ENCODE measurements around the gene EME2. TPM values are rescaled to one million over a fixed set of nuclear protein-coding genes. Genes with fewer than 3 reads are reported as not detected.

The EME2 gene
- polyA plus RNA-seq, 4 donors: 6.8 to 16.1 (median 9.6) TPM

- no peaks in the 10 kb centered on the region for H3K9me3 ChIP-seq (ENCODE audit: control insufficient read depth in 2 of 2, insufficient read depth in 1 of 2, low read depth in 1 of 2, low read length in 1 of 2)
- H3K27ac ChIP-seq (ENCODE audit: low read depth in 1 of 3, low read length in 2 of 3): no peak overlapping the region
- DNase-seq: no peak
- no peak overlapping the region for H3K4me3 ChIP-seq (ENCODE audit: low read depth in 1 of 3, low read length in 3 of 3)
- H3K36me3 ChIP-seq (ENCODE audit: control insufficient read depth in 3 of 3, insufficient read depth in 2 of 3, low read depth in 1 of 3, low read length in 3 of 3): peaks cover 3 to 88% (median 7%) of the 10 kb centered on the region in 3 donors
- 94 to 95% (median 95%) methylated on average over 14 to 15 of the region's 15 CpGs for WGBS, 3 donors
- peaks cover 0 to 11% (median 5%) of the 10 kb centered on the region in 3 donors for H3K4me1 ChIP-seq (ENCODE audit: control insufficient read depth in 3 of 3, insufficient read depth in 2 of 3, low read depth in 1 of 3, low read length in 2 of 3)
- H3K27me3 ChIP-seq (ENCODE audit: control insufficient read depth in 3 of 3, insufficient read depth in 3 of 3, low read length in 3 of 3): no peaks in the 10 kb centered on the region
- no peak for FAIRE-seq
Measured at GRCh38 chr16:1761751-1762150, 10.9 kb upstream of the EME2 start.

DNA sequence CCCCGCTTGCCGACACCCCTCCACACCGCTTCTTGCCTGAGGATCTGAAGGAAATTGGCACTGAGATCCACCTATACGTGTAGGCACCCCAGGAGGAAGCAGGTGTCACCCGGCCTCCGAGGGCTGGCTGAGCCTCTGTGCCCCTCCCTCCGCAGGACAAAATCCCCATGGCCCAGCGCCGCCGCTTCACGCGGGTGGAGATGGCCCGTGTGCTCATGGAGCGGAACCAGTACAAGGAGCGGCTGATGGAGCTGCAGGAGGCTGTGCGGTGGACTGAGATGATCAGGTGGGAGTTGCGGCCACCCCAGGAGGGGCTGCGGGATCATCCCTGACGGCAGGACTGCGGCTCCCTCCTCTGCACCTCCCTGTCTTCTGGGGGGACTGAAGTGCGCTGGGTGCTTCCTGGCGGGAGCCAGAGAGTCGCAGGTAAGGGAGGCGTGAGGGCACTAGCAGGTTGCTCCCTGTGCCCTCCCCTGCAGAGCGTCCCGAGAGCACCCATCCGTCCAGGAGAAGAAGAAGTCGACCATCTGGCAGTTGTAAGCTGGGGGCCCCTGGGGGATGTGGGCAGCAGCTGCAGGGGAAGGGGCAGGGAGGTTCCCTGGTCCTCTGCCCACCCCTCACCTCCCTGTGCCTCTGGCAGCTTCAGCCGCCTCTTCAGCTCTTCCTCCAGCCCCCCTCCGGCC lies 10.3 kb upstream of the EME2 start:
- H3K27me3 ChIP-seq (ENCODE audit: control insufficient read depth in 3 of 3, insufficient read depth in 3 of 3, low read length in 3 of 3): no peaks in the 10 kb centered on the region
- peaks cover 0 to 11% (median 4%) of the 10 kb centered on the region in 3 donors for H3K4me1 ChIP-seq (ENCODE audit: control insufficient read depth in 3 of 3, insufficient read depth in 2 of 3, low read depth in 1 of 3, low read length in 2 of 3)
- H3K27ac ChIP-seq (ENCODE audit: low read depth in 1 of 3, low read length in 2 of 3): no peak overlapping the region
- no peaks in the 10 kb centered on the region for H3K9me3 ChIP-seq (ENCODE audit: control insufficient read depth in 2 of 2, insufficient read depth in 1 of 2, low read depth in 1 of 2, low read length in 1 of 2)
- H3K36me3 ChIP-seq (ENCODE audit: control insufficient read depth in 3 of 3, insufficient read depth in 2 of 3, low read depth in 1 of 3, low read length in 3 of 3): peaks cover 3 to 92% (median 10%) of the 10 kb centered on the region in 3 donors
- 92 to 94% (median 93%) methylated on average over 24 to 30 of the region's 30 CpGs for WGBS, 3 donors
- H3K4me3 ChIP-seq (ENCODE audit: low read depth in 1 of 3, low read length in 3 of 3): no peak overlapping the region
- FAIRE-seq: no peak
- DNase-seq: no peak

GRCh38 chr16:1762879-1763520 lies 9.6 kb upstream of the EME2 start:
- peaks cover 0 to 4% (median 0%) of the 10 kb centered on the region in 3 donors for H3K4me1 ChIP-seq (ENCODE audit: control insufficient read depth in 3 of 3, insufficient read depth in 2 of 3, low read depth in 1 of 3, low read length in 2 of 3)
- FAIRE-seq (no peak), DNase-seq (no peak)
- no peaks in the 10 kb centered on the region for H3K27me3 ChIP-seq (ENCODE audit: control insufficient read depth in 3 of 3, insufficient read depth in 3 of 3, low read length in 3 of 3)
- WGBS, 3 donors: 89 to 91% (median 90%) methylated on average over 24 of the region's 24 CpGs
- peaks cover 3 to 92% (median 14%) of the 10 kb centered on the region in 3 donors for H3K36me3 ChIP-seq (ENCODE audit: control insufficient read depth in 3 of 3, insufficient read depth in 2 of 3, low read depth in 1 of 3, low read length in 3 of 3)
- H3K4me3 ChIP-seq (ENCODE audit: low read depth in 1 of 3, low read length in 3 of 3): no peak overlapping the region
- no peaks in the 10 kb centered on the region for H3K9me3 ChIP-seq (ENCODE audit: control insufficient read depth in 2 of 2, insufficient read depth in 1 of 2, low read depth in 1 of 2, low read length in 1 of 2)
- no peak overlapping the region for H3K27ac ChIP-seq (ENCODE audit: low read depth in 1 of 3, low read length in 2 of 3)

GRCh38 chr16:1763521-1764511 lies 8.8 kb upstream of the EME2 start:
- Histone ChIP-seq H3K27ac (ENCODE audit: low read depth in 1 of 3, low read length in 2 of 3) (no peak overlapping the region), H3K4me3 (ENCODE audit: low read depth in 1 of 3, low read length in 3 of 3) (no peak overlapping the region), H3K9me3 (ENCODE audit: control insufficient read depth in 2 of 2, insufficient read depth in 1 of 2, low read depth in 1 of 2, low read length in 1 of 2) (no peaks in the 10 kb centered on the region), H3K4me1 (ENCODE audit: control insufficient read depth in 3 of 3, insufficient read depth in 2 of 3, low read depth in 1 of 3, low read length in 2 of 3) (no peaks in the 10 kb centered on the region), H3K36me3 (ENCODE audit: control insufficient read depth in 3 of 3, insufficient read depth in 2 of 3, low read depth in 1 of 3, low read length in 3 of 3) (peaks cover 4 to 93% (median 14%) of the 10 kb centered on the region in 3 donors), H3K27me3 (ENCODE audit: control insufficient read depth in 3 of 3, insufficient read depth in 3 of 3, low read length in 3 of 3) (no peaks in the 10 kb centered on the region)
- FAIRE-seq: no peak
- WGBS, 3 donors: 76 to 87% (median 85%) methylated on average over 56 to 81 of the region's 81 CpGs
- DNase-seq: peak in 1 of 2 donors; percentile 48

DNA sequence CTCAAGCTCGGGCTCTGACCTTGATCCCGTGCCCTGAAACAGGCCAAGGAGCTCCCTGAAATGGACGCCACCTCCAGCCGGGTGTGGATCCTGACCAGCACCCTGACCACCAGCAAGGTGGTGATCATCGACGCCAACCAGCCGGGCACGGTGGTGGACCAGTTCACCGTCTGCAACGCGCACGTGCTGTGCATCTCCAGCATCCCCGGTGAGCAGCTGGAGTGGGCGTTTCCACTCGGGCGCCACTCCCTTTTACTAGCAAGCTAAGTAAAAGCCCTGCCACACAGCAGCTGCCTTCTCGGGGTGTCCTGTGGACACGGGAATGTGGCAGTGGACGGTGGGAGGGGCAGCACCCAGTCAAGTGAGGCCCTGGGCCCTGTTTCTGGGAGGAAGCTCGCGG lies 7.6 kb upstream of the EME2 start:
- no peaks in the 10 kb centered on the region for H3K9me3 ChIP-seq (ENCODE audit: control insufficient read depth in 2 of 2, insufficient read depth in 1 of 2, low read depth in 1 of 2, low read length in 1 of 2)
- H3K27ac ChIP-seq (ENCODE audit: low read depth in 1 of 3, low read length in 2 of 3): no peak overlapping the region
- H3K4me1 ChIP-seq (ENCODE audit: control insufficient read depth in 3 of 3, insufficient read depth in 2 of 3, low read depth in 1 of 3, low read length in 2 of 3): no peaks in the 10 kb centered on the region
- no peak for FAIRE-seq
- no peak overlapping the region for H3K4me3 ChIP-seq (ENCODE audit: low read depth in 1 of 3, low read length in 3 of 3)
- WGBS, 3 donors: 84 to 91% (median 91%) methylated on average over 21 of the region's 21 CpGs
- H3K27me3 ChIP-seq (ENCODE audit: control insufficient read depth in 3 of 3, insufficient read depth in 3 of 3, low read length in 3 of 3): no peaks in the 10 kb centered on the region
- H3K36me3 ChIP-seq (ENCODE audit: control insufficient read depth in 3 of 3, insufficient read depth in 2 of 3, low read depth in 1 of 3, low read length in 3 of 3): peaks cover 4 to 93% (median 14%) of the 10 kb centered on the region in 3 donors
- no peak for DNase-seq

- 88 to 92% (median 92%) methylated on average over 22 of the region's 22 CpGs for WGBS, 3 donors
- DNase-seq: no peak
- H3K36me3 ChIP-seq (ENCODE audit: control insufficient read depth in 3 of 3, insufficient read depth in 2 of 3, low read depth in 1 of 3, low read length in 3 of 3): peaks cover 4 to 89% (median 11%) of the 10 kb centered on the region in 3 donors
Measured at GRCh38 chr16:1765826-1766225, 6.8 kb upstream of the EME2 start.

DNA sequence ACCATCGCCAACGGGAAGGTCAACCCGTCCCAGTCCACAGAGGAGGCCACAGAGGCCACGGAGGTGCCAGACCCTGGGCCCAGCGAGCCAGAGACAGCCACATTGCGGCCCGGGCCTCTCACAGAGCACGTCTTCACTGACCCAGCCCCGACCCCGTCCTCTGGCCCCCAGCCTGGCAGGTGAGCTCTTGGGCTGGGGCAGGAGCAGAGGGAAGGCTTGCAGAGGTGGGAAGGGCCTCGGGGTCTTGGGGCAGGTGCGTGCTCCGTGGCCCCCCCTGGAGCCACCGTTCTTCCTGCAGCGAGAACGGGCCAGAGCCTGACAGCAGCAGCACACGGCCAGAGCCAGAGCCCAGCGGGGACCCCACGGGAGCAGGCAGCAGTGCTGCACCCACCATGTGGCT lies 6.4 kb upstream of the EME2 start:
- H3K4me1 ChIP-seq (ENCODE audit: control insufficient read depth in 3 of 3, insufficient read depth in 2 of 3, low read depth in 1 of 3, low read length in 2 of 3): peaks cover 0 to 3% (median 0%) of the 10 kb centered on the region in 3 donors
- no peaks in the 10 kb centered on the region for H3K27me3 ChIP-seq (ENCODE audit: control insufficient read depth in 3 of 3, insufficient read depth in 3 of 3, low read length in 3 of 3)
- DNase-seq (no peak), FAIRE-seq (no peak)
- H3K36me3 ChIP-seq (ENCODE audit: control insufficient read depth in 3 of 3, insufficient read depth in 2 of 3, low read depth in 1 of 3, low read length in 3 of 3): peaks cover 4 to 85% (median 11%) of the 10 kb centered on the region in 3 donors
- H3K4me3 ChIP-seq (ENCODE audit: low read depth in 1 of 3, low read length in 3 of 3): no peak overlapping the region
- no peaks in the 10 kb centered on the region for H3K9me3 ChIP-seq (ENCODE audit: control insufficient read depth in 2 of 2, insufficient read depth in 1 of 2, low read depth in 1 of 2, low read length in 1 of 2)
- H3K27ac ChIP-seq (ENCODE audit: low read depth in 1 of 3, low read length in 2 of 3): no peak overlapping the region
- 90 to 95% (median 92%) methylated on average over 18 to 19 of the region's 19 CpGs for WGBS, 3 donors

More at GRCh38 chr16:1765826-1766225, 6.8 kb upstream of the EME2 start:
- H3K4me1 ChIP-seq (ENCODE audit: control insufficient read depth in 3 of 3, insufficient read depth in 2 of 3, low read depth in 1 of 3, low read length in 2 of 3): peaks cover 0 to 3% (median 0%) of the 10 kb centered on the region in 3 donors
- H3K27me3 ChIP-seq (ENCODE audit: control insufficient read depth in 3 of 3, insufficient read depth in 3 of 3, low read length in 3 of 3): no peaks in the 10 kb centered on the region
- no peak for FAIRE-seq
- H3K27ac ChIP-seq (ENCODE audit: low read depth in 1 of 3, low read length in 2 of 3): no peak overlapping the region
- no peak overlapping the region for H3K4me3 ChIP-seq (ENCODE audit: low read depth in 1 of 3, low read length in 3 of 3)
- no peaks in the 10 kb centered on the region for H3K9me3 ChIP-seq (ENCODE audit: control insufficient read depth in 2 of 2, insufficient read depth in 1 of 2, low read depth in 1 of 2, low read length in 1 of 2)

DNA sequence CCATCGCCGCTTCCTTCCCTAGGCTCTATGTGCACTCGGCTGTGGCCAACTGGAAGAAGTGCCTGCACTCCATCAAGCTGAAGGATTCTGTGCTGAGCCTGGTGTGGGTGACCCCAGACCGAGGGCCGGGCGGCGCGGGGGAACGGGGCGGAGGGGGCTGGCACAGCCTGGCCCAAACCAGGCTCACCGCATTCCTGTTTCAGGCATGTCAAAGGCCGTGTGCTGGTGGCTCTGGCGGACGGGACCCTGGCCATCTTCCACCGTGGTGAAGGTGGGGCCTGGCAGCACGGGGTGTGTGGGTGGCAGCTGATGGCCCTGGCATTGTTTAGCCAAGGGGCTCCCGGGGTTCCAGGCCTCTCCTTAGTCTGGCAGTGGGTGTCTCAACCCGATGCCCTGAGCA lies 5.9 kb upstream of the EME2 start:
- Histone ChIP-seq H3K27ac (ENCODE audit: low read depth in 1 of 3, low read length in 2 of 3) (no peak overlapping the region), H3K4me3 (ENCODE audit: low read depth in 1 of 3, low read length in 3 of 3) (no peak overlapping the region), H3K9me3 (ENCODE audit: control insufficient read depth in 2 of 2, insufficient read depth in 1 of 2, low read depth in 1 of 2, low read length in 1 of 2) (no peaks in the 10 kb centered on the region), H3K4me1 (ENCODE audit: control insufficient read depth in 3 of 3, insufficient read depth in 2 of 3, low read depth in 1 of 3, low read length in 2 of 3) (peaks cover 0 to 3% (median 0%) of the 10 kb centered on the region in 3 donors), H3K36me3 (ENCODE audit: control insufficient read depth in 3 of 3, insufficient read depth in 2 of 3, low read depth in 1 of 3, low read length in 3 of 3) (peaks cover 4 to 84% (median 11%) of the 10 kb centered on the region in 3 donors), H3K27me3 (ENCODE audit: control insufficient read depth in 3 of 3, insufficient read depth in 3 of 3, low read length in 3 of 3) (no peaks in the 10 kb centered on the region)
- DNase-seq (no peak), FAIRE-seq (no peak)
- WGBS, 3 donors: 86 to 91% (median 87%) methylated on average over 17 to 18 of the region's 18 CpGs
